Stimulated activated CD4-positive, alpha-beta T cell treated with anti-CD3 and anti-CD28 coated beads, Interleukin-4, amount 100 ng/mL, for 24 hours (primary cell): ENCODE data around the gene POLD1.
"Not testable (repeated sequence)": the region's sequence is repeated elsewhere in the genome, so short reads cannot be mapped to it uniquely, and the experiment has no call there.

Source experiments
- DNase-seq: peaks from one replicate; pipeline ENCODE4 v3.0.0-alpha.2; 2020

POLD1 gene

DNA sequence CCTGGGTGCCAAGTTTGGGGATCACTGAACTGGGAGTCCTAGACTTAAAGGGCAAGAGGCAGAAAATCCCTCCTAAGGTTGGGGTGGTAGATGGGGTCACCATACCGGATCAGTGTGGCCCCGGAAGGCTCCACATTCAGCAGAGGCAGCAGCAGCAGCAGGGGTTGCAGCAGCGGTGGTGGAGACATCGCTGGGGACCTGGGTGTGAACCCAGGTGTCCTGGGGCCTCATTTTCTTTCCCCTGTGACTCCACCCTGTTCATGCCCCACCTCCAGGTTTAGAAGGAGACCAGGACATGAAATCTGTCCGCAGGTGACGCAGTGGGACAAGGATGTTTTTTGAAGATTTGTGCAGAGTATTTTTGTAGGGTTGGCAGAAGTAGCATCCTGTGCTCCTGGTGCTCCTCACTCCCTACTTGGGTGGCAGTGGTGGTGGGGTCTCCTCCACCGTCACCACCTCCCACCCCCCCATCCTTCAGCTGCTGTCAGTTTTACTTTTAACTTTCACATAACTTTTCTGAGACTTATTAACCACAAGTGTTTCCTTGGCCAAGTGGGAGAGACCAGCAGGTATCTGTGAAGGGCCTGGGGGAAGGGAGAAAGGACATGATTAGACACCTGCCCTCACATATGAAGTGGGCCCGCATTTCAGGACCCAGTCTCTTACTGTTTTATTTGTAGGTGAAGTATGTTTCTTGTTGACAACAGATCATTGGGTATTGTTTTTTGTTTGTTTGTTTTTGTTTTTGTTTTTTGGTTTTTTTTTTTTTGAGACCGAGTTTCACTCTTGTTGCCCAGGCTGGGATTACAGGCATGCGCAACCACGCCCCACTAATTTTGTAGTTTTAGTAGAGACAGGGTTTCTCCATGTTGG lies 18.5 kb upstream of the POLD1 start, which contains the start of gene NAPSA:
TSS of gene NAPSA (minus strand) at position 206 of the 873 bp plus-strand sequence. CDS start at position 188, 18 bp downstream.
- no peak for DNase-seq

DNA sequence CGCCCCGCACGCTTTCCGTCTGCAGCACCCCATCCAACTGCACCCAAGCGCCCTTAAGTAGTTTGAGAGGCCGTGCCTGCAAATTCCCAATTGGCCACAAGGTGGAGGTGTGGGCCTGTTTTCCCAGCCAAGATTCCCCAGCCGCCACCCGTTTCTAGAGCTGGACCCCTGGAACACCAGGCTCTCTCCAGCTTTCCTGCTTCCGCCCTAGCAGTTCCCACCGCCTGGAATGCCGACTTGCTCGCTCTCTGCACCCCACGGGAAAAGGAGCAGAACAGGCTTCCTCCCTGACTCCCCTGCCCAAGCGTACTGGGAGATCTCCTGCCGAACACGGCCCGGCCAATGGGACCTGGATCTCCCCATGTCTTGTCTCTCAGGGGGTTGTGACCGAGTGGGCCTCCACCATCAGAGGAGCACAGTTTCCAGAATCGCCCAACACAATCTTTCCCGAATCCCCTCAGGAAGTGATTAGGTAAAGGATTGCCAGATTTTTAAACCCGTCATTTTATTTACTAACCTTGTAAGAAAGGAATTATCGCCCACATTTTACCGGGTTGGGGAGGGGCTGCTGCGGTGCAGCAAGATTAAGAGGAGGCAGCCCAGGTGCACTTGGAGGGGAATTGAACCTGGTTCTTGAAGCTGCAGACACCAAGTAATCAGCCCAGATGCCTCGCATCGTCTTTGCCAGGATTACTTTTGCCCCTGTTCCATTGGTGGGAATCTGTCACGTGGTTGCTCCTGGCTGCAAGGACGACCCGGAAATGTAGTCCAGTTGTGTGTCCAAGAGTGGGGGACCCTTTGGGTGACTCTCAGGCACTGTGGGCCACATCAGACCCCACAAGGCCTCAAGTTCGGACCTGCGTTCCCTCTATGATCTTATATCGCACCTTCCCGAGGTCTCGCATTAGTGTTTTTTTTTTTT lies 15.2 kb upstream of the POLD1 start:
- peak; percentile 82 for DNase-seq

- no peak for DNase-seq
These were observed 12.2 kb upstream of the POLD1 start for GRCh38 chr19:50371914-50372475.

DNA sequence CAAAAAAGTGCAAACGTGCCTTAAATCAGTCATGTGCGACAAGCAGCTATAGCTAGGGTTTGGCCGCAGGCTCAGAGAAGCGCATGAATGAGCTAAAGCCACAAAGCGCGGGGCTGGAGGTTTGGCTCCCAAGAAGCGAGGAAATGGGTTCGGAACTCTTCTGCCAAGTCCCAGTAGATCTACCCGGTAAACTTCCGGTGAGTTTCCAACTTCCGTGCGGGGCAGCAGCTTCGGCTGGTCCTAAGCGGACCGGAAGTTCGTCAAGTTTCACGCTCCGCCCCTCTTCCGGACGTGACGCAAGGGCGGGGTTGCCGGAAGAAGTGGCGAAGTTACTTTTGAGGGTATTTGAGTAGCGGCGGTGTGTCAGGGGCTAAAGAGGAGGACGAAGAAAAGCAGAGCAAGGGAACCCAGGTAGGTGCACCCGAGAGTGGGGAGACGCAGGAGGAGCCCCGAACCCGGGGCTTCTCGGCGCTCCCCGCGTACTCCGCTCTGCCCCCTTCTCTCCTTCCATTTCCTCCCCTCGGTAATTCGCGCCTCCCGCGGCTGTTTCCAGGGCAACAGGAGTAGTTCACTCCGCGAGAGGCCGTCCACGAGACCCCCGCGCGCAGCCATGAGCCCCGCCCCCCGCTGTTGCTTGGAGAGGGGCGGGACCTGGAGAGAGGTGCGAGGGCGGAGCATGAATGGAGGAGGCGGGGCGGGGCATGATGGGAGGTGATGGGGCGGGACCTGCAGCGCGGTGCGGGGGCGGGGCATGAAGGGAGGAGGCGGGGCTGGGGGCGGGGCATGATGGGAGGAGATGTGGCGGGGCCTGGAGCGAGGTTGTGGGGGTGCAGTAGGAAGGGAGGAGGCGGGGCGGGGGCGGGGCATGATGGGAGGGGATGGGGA lies 7.7 kb upstream of the POLD1 start, which contains the start of gene NR1H2:
TSS of gene NR1H2 (plus strand) at position 292 of the 885 bp plus-strand sequence. CDS start 1,149 bp downstream, outside the sequence.
- DNase-seq, result peak; percentile 95

GRCh38 chr19:50377051-50377461 lies 7.1 kb upstream of the POLD1 start:
- DNase-seq, result peak; percentile 49

- DNase-seq, result no peak
These were observed 6.6 kb upstream of the POLD1 start for GRCh38 chr19:50377517-50377916.

- no peak for DNase-seq
These were observed 5.8 kb upstream of the POLD1 start for GRCh38 chr19:50378169-50378862.

DNA sequence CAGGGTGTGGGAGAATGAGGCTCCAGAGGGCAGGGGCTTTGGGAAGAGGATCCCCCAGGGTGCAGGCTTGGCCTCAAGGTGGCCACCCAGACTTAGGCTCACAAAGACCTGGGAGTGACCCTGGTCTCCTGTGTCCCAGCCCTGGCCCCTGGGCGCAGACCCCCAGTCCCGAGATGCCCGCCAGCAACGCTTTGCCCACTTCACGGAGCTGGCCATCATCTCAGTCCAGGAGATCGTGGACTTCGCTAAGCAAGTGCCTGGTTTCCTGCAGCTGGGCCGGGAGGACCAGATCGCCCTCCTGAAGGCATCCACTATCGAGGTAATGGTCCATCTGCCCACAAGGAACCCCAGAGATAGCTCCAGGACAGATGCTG lies 5.3 kb upstream of the POLD1 start:
- no peak for DNase-seq

- no peak for DNase-seq
These were observed 4.5 kb upstream of the POLD1 start for GRCh38 chr19:50379602-50380001.

- DNase-seq, result no peak
These were observed 4.0 kb upstream of the POLD1 start for GRCh38 chr19:50380137-50380536.

DNA sequence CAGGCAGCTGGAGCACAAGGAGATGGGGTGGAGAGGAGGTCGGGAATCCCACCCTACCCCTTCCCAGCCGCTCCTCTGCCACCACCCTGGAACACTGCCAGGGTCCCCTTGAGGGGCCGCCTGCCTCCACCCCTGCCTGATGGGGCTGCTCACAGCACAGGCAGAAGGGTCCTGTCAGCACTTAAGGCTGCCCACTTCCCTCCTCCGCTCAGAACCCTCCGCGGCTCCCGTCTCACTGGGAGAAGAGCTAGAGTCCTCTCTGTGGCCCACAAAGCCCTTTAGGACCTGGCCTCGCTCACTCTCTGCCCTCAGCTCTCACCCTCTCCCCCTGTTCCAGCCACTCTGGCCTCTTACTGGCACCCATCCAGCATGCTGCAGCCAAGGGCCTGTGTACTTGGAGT lies 3.4 kb upstream of the POLD1 start:
- no peak for DNase-seq

DNA sequence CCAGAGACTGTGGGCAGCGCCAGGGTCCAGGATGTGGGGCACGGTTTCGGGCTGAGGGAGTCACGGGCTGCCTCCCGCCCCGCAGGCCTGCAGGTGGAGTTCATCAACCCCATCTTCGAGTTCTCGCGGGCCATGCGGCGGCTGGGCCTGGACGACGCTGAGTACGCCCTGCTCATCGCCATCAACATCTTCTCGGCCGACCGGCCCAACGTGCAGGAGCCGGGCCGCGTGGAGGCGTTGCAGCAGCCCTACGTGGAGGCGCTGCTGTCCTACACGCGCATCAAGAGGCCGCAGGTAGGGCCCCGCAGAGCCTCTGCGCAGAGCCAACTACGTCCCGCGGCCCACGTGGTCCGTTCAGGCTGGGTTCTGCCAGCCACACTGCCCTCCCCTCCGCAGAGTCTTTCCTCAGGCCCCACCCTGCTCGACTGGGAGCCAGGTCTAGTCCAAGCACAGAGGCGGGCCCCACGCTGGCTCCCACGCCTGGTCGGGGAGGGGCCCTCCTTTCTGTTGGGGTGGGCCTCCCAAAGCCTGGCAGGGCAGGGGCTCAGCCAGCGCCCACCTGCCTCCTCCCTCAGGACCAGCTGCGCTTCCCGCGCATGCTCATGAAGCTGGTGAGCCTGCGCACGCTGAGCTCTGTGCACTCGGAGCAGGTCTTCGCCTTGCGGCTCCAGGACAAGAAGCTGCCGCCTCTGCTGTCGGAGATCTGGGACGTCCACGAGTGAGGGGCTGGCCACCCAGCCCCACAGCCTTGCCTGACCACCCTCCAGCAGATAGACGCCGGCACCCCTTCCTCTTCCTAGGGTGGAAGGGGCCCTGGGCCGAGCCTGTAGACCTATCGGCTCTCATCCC lies 2.0 kb upstream of the POLD1 start:
- DNase-seq, result no peak

DNA sequence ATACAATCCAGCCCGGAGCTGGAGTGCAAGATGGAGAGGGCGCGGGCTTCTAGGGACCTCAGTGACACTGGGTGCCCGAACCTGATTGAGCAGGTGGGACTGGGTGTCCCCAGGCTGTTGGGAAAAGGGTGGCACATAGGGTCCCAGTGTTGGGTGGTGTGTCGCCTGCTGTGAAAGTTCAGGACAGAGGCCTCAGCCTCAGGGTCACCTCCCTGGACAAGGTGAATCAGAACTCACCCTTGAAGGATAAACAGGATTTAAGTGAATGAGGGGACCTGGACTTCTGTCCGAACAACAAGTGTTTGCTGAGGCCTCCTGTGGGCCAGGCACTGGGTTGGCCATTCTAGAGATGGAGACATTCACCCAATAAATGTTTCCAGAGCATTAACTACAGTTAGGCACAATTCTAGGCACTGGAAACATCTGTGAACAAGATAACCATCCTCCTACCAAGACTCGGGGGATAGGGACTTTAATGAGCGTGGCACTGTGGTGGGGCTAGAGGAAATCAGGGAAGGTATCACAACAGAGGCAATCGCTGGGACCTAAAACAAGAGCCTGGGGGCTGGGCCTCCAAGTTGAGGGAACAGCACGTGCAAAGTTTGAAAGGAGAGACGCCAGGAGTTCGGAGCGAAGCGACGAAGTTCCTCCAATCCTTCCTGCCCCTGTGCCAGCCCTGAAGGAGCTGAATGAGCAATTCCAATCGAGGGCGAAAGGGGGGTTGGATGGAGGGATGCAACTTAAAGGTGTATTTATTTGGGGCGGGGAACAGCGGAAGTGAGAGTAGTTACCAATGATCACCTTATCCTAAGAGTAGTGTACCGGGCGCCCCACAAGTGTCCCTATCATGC lies 921 bp upstream of the POLD1 start:
- DNase-seq, result no peak

DNA sequence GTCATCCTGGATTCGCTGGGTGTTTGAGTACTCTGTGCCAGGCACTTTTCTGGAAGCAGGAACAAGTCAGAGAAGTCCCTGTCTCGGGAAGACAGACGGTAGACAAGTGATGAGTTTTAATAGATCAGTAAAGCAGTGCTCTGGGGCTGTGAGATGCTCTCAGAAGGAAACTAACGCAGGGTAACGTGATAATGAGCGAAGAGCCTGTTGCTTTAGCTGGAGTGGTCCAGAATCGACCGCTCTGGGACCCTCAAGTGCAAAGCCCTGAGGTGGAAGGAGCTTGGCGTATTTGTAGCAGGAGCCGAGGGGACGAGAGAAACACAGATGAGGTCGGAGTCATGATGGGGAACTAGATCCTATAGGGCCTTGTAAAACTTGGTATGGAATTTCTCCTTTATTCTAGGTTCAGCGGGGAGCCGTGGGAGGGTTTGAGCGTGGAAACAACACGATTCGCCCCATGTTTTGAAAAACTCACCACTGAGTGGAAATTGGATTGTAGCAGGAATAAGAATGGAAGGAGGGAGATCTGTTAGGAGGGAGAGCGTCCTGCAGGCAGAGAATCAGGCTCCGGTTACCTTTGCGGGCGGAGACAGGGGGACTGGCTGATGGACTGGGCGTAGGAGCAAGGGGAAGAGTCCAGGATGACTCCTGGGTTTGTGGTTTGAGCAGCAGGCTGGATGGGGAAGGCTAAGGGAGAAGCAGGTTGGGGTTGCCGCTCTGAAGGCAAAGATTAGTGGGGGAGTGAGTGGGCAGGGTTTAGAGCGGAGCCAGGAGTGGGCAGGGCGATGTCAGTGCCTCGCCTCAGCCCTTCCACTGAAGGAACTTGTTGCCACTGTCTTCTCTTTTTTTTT lies 763 bp downstream of the POLD1 start:
- no peak for DNase-seq

GRCh38 chr19:50387176-50387867 lies 3.2 kb downstream of the POLD1 start:
- DNase-seq, result no peak

- no peak for DNase-seq
These were observed 3.7 kb downstream of the POLD1 start for GRCh38 chr19:50387868-50388245.

- not testable (repeated sequence) for DNase-seq
These were observed 6.1 kb downstream of the POLD1 start for GRCh38 chr19:50390295-50390694.

DNA sequence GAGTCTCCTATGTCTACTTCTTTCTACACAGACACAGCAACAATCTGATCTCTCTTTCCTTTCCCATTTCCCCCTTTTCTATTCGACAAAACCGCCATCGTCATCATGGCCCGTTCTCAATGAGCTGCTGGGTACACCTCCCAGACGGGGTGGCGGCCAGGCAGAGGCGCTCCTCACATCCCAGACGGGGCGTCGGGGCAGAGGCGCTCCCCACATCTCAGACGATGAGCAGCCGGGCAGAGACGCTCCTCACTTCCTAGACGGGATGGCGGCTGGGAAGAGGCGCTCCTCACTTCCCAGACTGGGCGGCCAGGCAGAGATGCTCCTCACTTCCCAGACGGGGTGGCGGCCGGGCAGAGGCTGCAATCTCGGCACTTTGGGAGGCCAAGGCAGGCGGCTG lies 6.8 kb downstream of the POLD1 start:
- not testable (repeated sequence) for DNase-seq
